Urinary bladder (tissue), 4 donors: ENCODE measurements around the gene LRIT3. TPM values are rescaled to one million over a fixed set of nuclear protein-coding genes. Genes with fewer than 3 reads are reported as not detected.
"Not testable (repeated sequence)": the region's sequence is repeated elsewhere in the genome, so short reads cannot be mapped to it uniquely, and the experiment has no call there.

Experiments used
- DNase-seq: peaks from one replicate; pipeline ENCODE4 v3.0.0-alpha.2; 2015; ENCODE audit errors: extremely low spot score
- H3K27ac ChIP-seq: one replicate; pipeline ENCODE4 v1.5.1; 2013; ENCODE audit warnings: low read depth, mild to moderate bottlenecking, moderate library complexity
- H3K36me3 ChIP-seq: one replicate; pipeline ENCODE4 v1.6.1; 2013; ENCODE audit warnings: mild to moderate bottlenecking, moderate library complexity; ENCODE audit not compliant: insufficient read depth
- H3K4me1 ChIP-seq: one replicate; pipeline ENCODE4 v1.6.1; 2013; ENCODE audit warnings: mild to moderate bottlenecking, moderate library complexity; ENCODE audit not compliant: insufficient read depth
- H3K4me3 ChIP-seq: one replicate; pipeline ENCODE4 v1.5.1; 2013; ENCODE audit warnings: low read depth, low read length
- WGBS: extraction: QIAGEN DNeasy Blood & Tissue Kit; methylation state at CpG from one replicate; pipeline ENCODE4 v1.1.7; 2013; 5-methylcytosine and 5-hydroxymethylcytosine counted together
- polyA plus RNA-seq: library from polyadenylated mRNA; stranded (reverse); fragments of 200-250 nt; gene quantifications from one replicate; pipeline ENCODE4 v1.2.3, GENCODE V29; 2013
- total RNA-seq: library from RNA; depleted of rRNA; stranded (reverse); fragments of >200 nt; gene quantifications from one replicate; pipeline ENCODE4 v1.2.3, GENCODE V29; 2014
- donor health status: healthy with polysubstance abuse.
- donor health status: healthy.

Gene LRIT3
- total and polyA plus RNA-seq, 2 donors = 0.06 to 0.16 TPM

GRCh38 chr4:109872065-109872464 is 24.2 kb downstream of the LRIT3 start:
- no peaks in the 10 kb centered on the region for H3K36me3 ChIP-seq
- WGBS = 92% methylated on average over 2 of the region's 2 CpGs
- H3K4me3 ChIP-seq = no peak overlapping the region
- H3K27ac ChIP-seq = no peak overlapping the region
- no peaks in the 10 kb centered on the region for H3K4me1 ChIP-seq
- DNase-seq = no peak

GRCh38 chr4:109872950-109873656 is 25.2 kb downstream of the LRIT3 start:
- Histone ChIP-seq H3K4me3 (no peak overlapping the region), H3K27ac (no peak overlapping the region), H3K4me1 (no peaks in the 10 kb centered on the region), H3K36me3 (no peaks in the 10 kb centered on the region)
- no peak for DNase-seq
- WGBS = 98% methylated on average over 6 of the region's 6 CpGs

GRCh38 chr4:109873791-109874514 is 26.0 kb downstream of the LRIT3 start:
- Histone ChIP-seq H3K4me3 (no peak overlapping the region), H3K4me1 (no peaks in the 10 kb centered on the region), H3K27ac (no peak overlapping the region), H3K36me3 (no peaks in the 10 kb centered on the region)
- DNase-seq = no peak
- 47% methylated on average over 11 of the region's 11 CpGs for WGBS

- Histone ChIP-seq H3K4me1 (no peaks in the 10 kb centered on the region), H3K27ac (no peak overlapping the region), H3K36me3 (no peaks in the 10 kb centered on the region), H3K4me3 (no peak overlapping the region)
- 93% methylated on average over 1 of the region's 1 CpG for WGBS
- no peak for DNase-seq
These were observed 27.2 kb downstream of the LRIT3 start for GRCh38 chr4:109875106-109875505.

GRCh38 chr4:109875553-109875952 is 27.6 kb downstream of the LRIT3 start:
- H3K4me3 ChIP-seq, DNase-seq, H3K27ac ChIP-seq, H3K36me3 ChIP-seq, H3K4me1 ChIP-seq: not testable (repeated sequence)
- 85% methylated on average over 2 of the region's 2 CpGs for WGBS

- Histone ChIP-seq H3K4me3 (no peak overlapping the region), H3K27ac (no peak overlapping the region), H3K4me1 (no peaks in the 10 kb centered on the region), H3K36me3 (no peaks in the 10 kb centered on the region)
- DNase-seq = no peak
- 92% methylated on average over 2 of the region's 2 CpGs for WGBS
These were observed 28.8 kb downstream of the LRIT3 start for GRCh38 chr4:109876634-109877265.

GRCh38 chr4:109877400-109877799 is 29.5 kb downstream of the LRIT3 start:
- H3K36me3 ChIP-seq = no peaks in the 10 kb centered on the region
- DNase-seq = no peak
- H3K4me3 ChIP-seq = no peak overlapping the region
- 68% methylated on average over 3 of the region's 3 CpGs for WGBS
- no peak overlapping the region for H3K27ac ChIP-seq
- no peaks in the 10 kb centered on the region for H3K4me1 ChIP-seq

GRCh38 chr4:109878355-109878754 is 30.4 kb downstream of the LRIT3 start:
- Histone ChIP-seq H3K27ac (no peak overlapping the region), H3K36me3 (no peaks in the 10 kb centered on the region), H3K4me1 (no peaks in the 10 kb centered on the region), H3K4me3 (no peak overlapping the region)
- WGBS = 68% methylated on average over 2 of the region's 2 CpGs
- no peak for DNase-seq

- 73% methylated on average over 12 of the region's 12 CpGs for WGBS
- H3K27ac ChIP-seq = no peak overlapping the region
- no peak overlapping the region for H3K4me3 ChIP-seq
- no peak for DNase-seq
- H3K4me1 ChIP-seq = no peaks in the 10 kb centered on the region
- no peaks in the 10 kb centered on the region for H3K36me3 ChIP-seq
These were observed 31.2 kb downstream of the LRIT3 start for GRCh38 chr4:109879081-109879480.

GRCh38 chr4:109879636-109880314 is 31.9 kb downstream of the LRIT3 start:
- H3K4me1 ChIP-seq = no peaks in the 10 kb centered on the region
- DNase-seq = no peak
- no peaks in the 10 kb centered on the region for H3K36me3 ChIP-seq
- no peak overlapping the region for H3K4me3 ChIP-seq
- 90% methylated on average over 7 of the region's 7 CpGs for WGBS
- H3K27ac ChIP-seq = no peak overlapping the region

GRCh38 chr4:109886303-109886702 is 38.4 kb downstream of the LRIT3 start:
- Histone ChIP-seq H3K4me1 (no peaks in the 10 kb centered on the region), H3K27ac (no peak overlapping the region), H3K4me3 (no peak overlapping the region), H3K36me3 (no peaks in the 10 kb centered on the region)
- no peak for DNase-seq

GRCh38 chr4:109887071-109887470 is 39.2 kb downstream of the LRIT3 start:
- DNase-seq = no peak
- Histone ChIP-seq H3K27ac (no peak overlapping the region), H3K36me3 (no peaks in the 10 kb centered on the region), H3K4me1 (no peaks in the 10 kb centered on the region), H3K4me3 (no peak overlapping the region)
- 55% methylated on average over 6 of the region's 6 CpGs for WGBS

GRCh38 chr4:109890076-109890475 is 42.2 kb downstream of the LRIT3 start:
- Histone ChIP-seq H3K4me3 (no peak overlapping the region), H3K27ac (no peak overlapping the region), H3K36me3 (no peaks in the 10 kb centered on the region), H3K4me1 (no peaks in the 10 kb centered on the region)
- no peak for DNase-seq
